Posterior cingulate gyrus (tissue), 11 donors: Measurements from ENCODE around the gene GDNF.
"Not testable (repeated sequence)": the region's sequence is repeated elsewhere in the genome, so short reads cannot be mapped to it uniquely, and the experiment has no call there.

ENCODE experiments used
- DNase-seq, 10 donors: peaks; one replicate each; pipeline versions ENCODE4 v3.0.0 to v3.0.0-alpha.2; 2020 to 2021; ENCODE audit warnings: mixed read lengths in 3 of 10
- intact Hi-C: fragments of 100-400 bp; cut with DNase I; formaldehyde crosslinking; loops from one replicate; pipeline ENCODE4 v1.15.1; 2023

The GDNF gene

GRCh38 chr5:37825334-37825915, 14.4 kb downstream of the GDNF start:
- no peak for DNase-seq

GRCh38 chr5:37823433-37824152, 16.2 kb downstream of the GDNF start:
- intact Hi-C loops = no loop called here
- no peak for DNase-seq

More at GRCh38 chr5:37825334-37825915, 14.4 kb downstream of the GDNF start:
- intact Hi-C loops = no loop called here

- DNase-seq = peak in 9 of 10 donors; percentile 55 to 95 (median 72)
- intact Hi-C loops = no loop called here
Measured at GRCh38 chr5:37816883-37817282, 23.0 kb downstream of the GDNF start.

GRCh38 chr5:37816331-37816730, 23.5 kb downstream of the GDNF start:
- intact Hi-C loops = no loop called here
- DNase-seq = no peak

GRCh38 chr5:37815913-37816312, 23.9 kb downstream of the GDNF start:
- intact Hi-C loops = no loop called here
- DNase-seq = no peak

GRCh38 chr5:37814699-37815098, 25.1 kb downstream of the GDNF start:
- intact Hi-C loops = no loop called here
- DNase-seq = no peak

GRCh38 chr5:37812365-37812764, 27.5 kb downstream of the GDNF start:
- intact Hi-C loops = no loop called here
- DNase-seq = no peak

- intact Hi-C loops = no loop called here
- no peak for DNase-seq
Measured at GRCh38 chr5:37811866-37812265, 28.0 kb downstream of the GDNF start.

GRCh38 chr5:37810311-37810710, 29.5 kb downstream of the GDNF start:
- intact Hi-C loops = no loop called here
- no peak for DNase-seq

- DNase-seq = no peak
- intact Hi-C loops = no loop called here
Measured at GRCh38 chr5:37808945-37809344, 30.9 kb downstream of the GDNF start.

GRCh38 chr5:37807621-37808301, 32.1 kb downstream of the GDNF start:
- intact Hi-C loops = no loop called here
- DNase-seq = no peak

- intact Hi-C loops = no loop called here
- no peak for DNase-seq
Measured at GRCh38 chr5:37807015-37807414, 32.8 kb downstream of the GDNF start.

GRCh38 chr5:37806476-37806875, 33.4 kb downstream of the GDNF start:
- intact Hi-C loops = no loop called here
- no peak for DNase-seq

- DNase-seq = no peak
- intact Hi-C loops = no loop called here
Measured at GRCh38 chr5:37806016-37806415, 33.8 kb downstream of the GDNF start.

GRCh38 chr5:37804401-37804800, 35.4 kb downstream of the GDNF start:
- DNase-seq = no peak
- intact Hi-C loops = no loop called here

- intact Hi-C loops = no loop called here
- no peak for DNase-seq
Measured at GRCh38 chr5:37803487-37803886, 36.4 kb downstream of the GDNF start.

- intact Hi-C loops = no loop called here
- DNase-seq = no peak
Measured at GRCh38 chr5:37801521-37801920, 38.3 kb downstream of the GDNF start.

GRCh38 chr5:37799865-37800421, 39.9 kb downstream of the GDNF start:
- intact Hi-C loops = no loop called here
- DNase-seq = no peak

- intact Hi-C loops, DNase-seq: not testable (repeated sequence)
Measured at GRCh38 chr5:37796435-37796834, 43.4 kb downstream of the GDNF start.

- intact Hi-C loops, DNase-seq: not testable (repeated sequence)
Measured at GRCh38 chr5:37795292-37795691, 44.5 kb downstream of the GDNF start.

GRCh38 chr5:37792975-37793631, 46.7 kb downstream of the GDNF start:
- no peak for DNase-seq
- intact Hi-C loops = no loop called here
